K562 (cell line): ENCODE results near the gene PRDX1. TPM values are rescaled to one million over a fixed set of nuclear protein-coding genes. Genes with fewer than 3 reads are reported as not detected.

Source experiments
- CEBPG ChIP-seq, 3 experiments: fragments of 200-800 bp in 1 of 3; sonication (Bioruptor generic) in 1 of 3; sonication (generic) in 1 of 3; formaldehyde crosslinking in 1 of 3; IDR thresholded peaks in 2 of 3; conservative IDR thresholded peaks in 1 of 3; 2 replicates each; pipeline versions ENCODE4 v1.6.1 to v1.8.0; 2016 to 2022; ENCODE audit warnings: missing compliant biosample characterization in 2 of 3, missing genetic modification characterization in 2 of 3, mild to moderate bottlenecking in 1 of 3, missing genetic modification reagents in 1 of 3
- E2F3 ChIP-seq: fragments of 250-450 bp; sonication (Bioruptor Pico); IDR thresholded peaks from 2 replicates; pipeline ENCODE4 v1.4.0; 2020; ENCODE audit warnings: mild to moderate bottlenecking
- FOXA3 ChIP-seq, 2 experiments: fragments of 450-650 bp in 1 of 2; sonication (generic) in 1 of 2; formaldehyde crosslinking; IDR thresholded peaks in 1 of 2; conservative IDR thresholded peaks in 1 of 2; 2 replicates each; pipeline versions ENCODE4 v1.4.0 to v1.8.0; 2020 to 2022; ENCODE audit warnings: mild to moderate bottlenecking in 2 of 2, missing genetic modification reagents in 1 of 2
- JUN ChIP-seq, 2 experiments: sonication (generic) in 1 of 2; formaldehyde crosslinking in 1 of 2; IDR thresholded peaks; 2 replicates each; pipeline versions ENCODE4 v1.6.1 to v1.8.0; 2012 to 2022; ENCODE audit warnings: borderline replicate concordance in 2 of 2, mild to moderate bottlenecking in 2 of 2, improper control_type of control experiment in 1 of 2, low read depth in 1 of 2, low read length in 1 of 2, missing genetic modification reagents in 1 of 2
- MEF2D ChIP-seq: conservative IDR thresholded peaks from 2 replicates; pipeline ENCODE4 v1.6.1; 2016; ENCODE audit warnings: low read depth, missing genetic modification characterization, missing compliant biosample characterization
- MTA3 ChIP-seq: fragments of 450-650 bp; formaldehyde crosslinking; IDR thresholded peaks from 2 replicates; pipeline ENCODE4 v1.6.1; 2017; ENCODE audit warnings: mild to moderate bottlenecking, borderline replicate concordance
- NELFE ChIP-seq: IDR thresholded peaks from 2 replicates; pipeline ENCODE4 v1.6.1; 2011; ENCODE audit warnings: mild to moderate bottlenecking; ENCODE audit not compliant: insufficient read depth, insufficient read length
- NR2C2 ChIP-seq, 2 experiments: fragments of 200-800 bp in 1 of 2; sonication (Bioruptor generic) in 1 of 2; sonication (generic) in 1 of 2; formaldehyde crosslinking in 1 of 2; IDR thresholded peaks; 2 replicates each; pipeline versions ENCODE4 v1.6.1 to v1.8.0; 2016 to 2022; ENCODE audit warnings: mild to moderate bottlenecking in 1 of 2, missing compliant biosample characterization in 1 of 2, missing genetic modification characterization in 1 of 2, missing genetic modification reagents in 1 of 2
- PPARD ChIP-seq: fragments of 250-450 bp; sonication (Bioruptor Pico); IDR thresholded peaks from 2 replicates; pipeline ENCODE4 v1.8.0; 2022; ENCODE audit warnings: inconsistent platforms, mild to moderate bottlenecking, moderate library complexity
- RBFOX2 ChIP-seq: fragments of 200-400 bp; formaldehyde crosslinking; IDR thresholded peaks from 2 replicates; pipeline ENCODE4 v1.6.1; 2017; ENCODE audit warnings: low read depth, mild to moderate bottlenecking, low read length, moderate library complexity
- TRIM28 ChIP-seq: fragments of 450-650 bp; IDR thresholded peaks from 2 replicates; pipeline ENCODE4 v1.6.1; 2017
- ZNF263 ChIP-seq: sonication (generic); formaldehyde crosslinking; IDR thresholded peaks from 2 replicates; pipeline ENCODE4 v1.8.0; 2022; ENCODE audit warnings: mild to moderate bottlenecking, missing genetic modification reagents, borderline replicate concordance
- polyA plus RNA-seq, 8 experiments: library from polyadenylated mRNA; depleted of rRNA in 4 of 8; stranded (reverse) in 5 of 8; unstranded in 3 of 8; fragments of >200 nt; fragmentation: Nextera tagmentation in 2 of 8; fragmentation: Illumina TruSeq in 1 of 8; extraction: Ambion mirVana in 2 of 8; extraction: Trizol in 1 of 8; gene quantifications; 2 replicates each; pipeline versions ENCODE4 v1.2.1 to v1.2.3, GENCODE V29; 2011 to 2014; ENCODE audit warnings: inconsistent platforms in 1 of 8, missing spikeins in 1 of 8
- total RNA-seq, 7 experiments: library from RNA; depleted of rRNA in 6 of 7; stranded (reverse); fragments of >200 nt in 6 of 7; fragmentation: Illumina TruSeq in 2 of 7; extraction: Trizol in 2 of 7; gene quantifications; 2 replicates each; pipeline versions ENCODE4 v1.2.1 to v1.2.3, GENCODE V29; 2011 to 2021; ENCODE audit warnings: low replicate concordance in 1 of 7
- TF ChIP-seq, protein P1 (sequence below), 2 experiments: fragments of 150-350 bp in 1 of 2; IDR thresholded peaks; 2 replicates each; pipeline ENCODE4 v1.6.1; 2012 to 2016; ENCODE audit warnings: low read depth in 2 of 2, low read length in 2 of 2, mild to moderate bottlenecking in 1 of 2, moderate library complexity in 1 of 2
- TF ChIP-seq, protein P2 (sequence below): IDR thresholded peaks from 3 replicates; pipeline ENCODE4 v1.6.1; 2011; ENCODE audit warnings: borderline replicate concordance, mild to moderate bottlenecking, moderate library complexity; ENCODE audit not compliant: insufficient read length; ENCODE audit errors: extremely low read depth
- TF ChIP-seq, protein P3 (sequence below): fragments of 450-650 bp; IDR thresholded peaks from 2 replicates; pipeline ENCODE4 v1.6.1; 2016; ENCODE audit warnings: missing biosample characterization, missing genetic modification characterization

The PRDX1 gene
- total and polyA plus RNA-seq, 9 of the 15 experiments (the other 6 are each of a cell fraction or from before 2014, with no cell fraction given), result 748 to 2,388 (median 1,045) TPM

DNA sequence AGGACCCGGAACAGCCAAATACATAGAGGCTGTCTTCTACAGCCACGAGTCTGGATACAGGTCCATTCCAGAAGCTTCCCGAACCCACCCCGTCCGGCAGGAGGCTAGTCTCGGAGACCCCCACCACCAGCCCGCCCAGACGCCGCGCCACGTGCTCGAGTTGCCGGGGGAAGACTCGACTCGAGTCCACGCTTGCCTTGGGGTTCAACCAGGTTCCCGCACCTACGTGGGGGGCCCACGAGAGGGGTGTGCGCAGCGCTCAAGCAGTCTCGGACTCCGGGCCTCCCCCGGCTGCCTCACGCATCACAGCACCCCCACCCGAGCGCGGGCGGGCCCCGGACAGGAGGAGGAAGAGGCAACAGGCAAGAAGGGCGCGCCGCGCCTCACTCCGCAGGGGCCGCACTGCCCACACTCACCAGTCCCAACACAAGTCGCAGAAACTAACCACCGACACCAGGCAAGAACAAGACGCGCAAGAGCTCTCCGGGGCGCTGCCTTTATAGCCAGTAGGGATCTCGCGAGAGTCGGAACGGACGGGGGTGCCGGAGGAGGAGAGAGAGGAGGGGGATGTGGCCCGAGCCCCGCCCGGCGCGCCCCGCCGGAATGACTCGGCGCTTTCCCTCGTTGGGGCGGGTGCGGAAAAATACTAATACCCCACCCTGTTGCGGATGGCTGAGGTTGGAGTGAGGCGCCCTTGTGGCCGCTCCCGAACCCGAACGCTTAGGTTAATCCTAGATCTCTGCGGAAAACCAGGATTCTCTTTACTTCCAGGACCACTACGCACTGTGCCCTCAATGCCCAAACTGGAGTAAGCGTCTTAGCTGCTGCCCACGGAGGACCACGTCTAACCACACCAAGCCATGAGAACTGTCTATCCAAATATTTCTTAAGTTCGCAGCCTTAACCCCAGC, at the start of gene PRDX1 (continued):
- TF ChIP-seq CEBPG (CRISPR knock-in tag; IDR thresholded peaks at IDR 0.05), result no peak; the same call in 1 of the 2 replicates
- TF ChIP-seq CEBPG (tag; conservative IDR thresholded peaks at IDR 0.05 in 1 of 2, IDR thresholded peaks at IDR 0.05 in 1 of 2), result no peak
- TF ChIP-seq FOXA3 (CRISPR knock-in tag; conservative IDR thresholded peaks at IDR 0.05 in 1 of 2, IDR thresholded peaks at IDR 0.05 in 1 of 2), result no peak
- no peak for TF ChIP-seq PPARD (CRISPR knock-in tag)
- TF ChIP-seq MEF2D (tag), result peak; percentile 30; the same call in 1 of the 2 replicates
- TF ChIP-seq RBFOX2, result peak; percentile 100
- TF ChIP-seq, protein P1, sequence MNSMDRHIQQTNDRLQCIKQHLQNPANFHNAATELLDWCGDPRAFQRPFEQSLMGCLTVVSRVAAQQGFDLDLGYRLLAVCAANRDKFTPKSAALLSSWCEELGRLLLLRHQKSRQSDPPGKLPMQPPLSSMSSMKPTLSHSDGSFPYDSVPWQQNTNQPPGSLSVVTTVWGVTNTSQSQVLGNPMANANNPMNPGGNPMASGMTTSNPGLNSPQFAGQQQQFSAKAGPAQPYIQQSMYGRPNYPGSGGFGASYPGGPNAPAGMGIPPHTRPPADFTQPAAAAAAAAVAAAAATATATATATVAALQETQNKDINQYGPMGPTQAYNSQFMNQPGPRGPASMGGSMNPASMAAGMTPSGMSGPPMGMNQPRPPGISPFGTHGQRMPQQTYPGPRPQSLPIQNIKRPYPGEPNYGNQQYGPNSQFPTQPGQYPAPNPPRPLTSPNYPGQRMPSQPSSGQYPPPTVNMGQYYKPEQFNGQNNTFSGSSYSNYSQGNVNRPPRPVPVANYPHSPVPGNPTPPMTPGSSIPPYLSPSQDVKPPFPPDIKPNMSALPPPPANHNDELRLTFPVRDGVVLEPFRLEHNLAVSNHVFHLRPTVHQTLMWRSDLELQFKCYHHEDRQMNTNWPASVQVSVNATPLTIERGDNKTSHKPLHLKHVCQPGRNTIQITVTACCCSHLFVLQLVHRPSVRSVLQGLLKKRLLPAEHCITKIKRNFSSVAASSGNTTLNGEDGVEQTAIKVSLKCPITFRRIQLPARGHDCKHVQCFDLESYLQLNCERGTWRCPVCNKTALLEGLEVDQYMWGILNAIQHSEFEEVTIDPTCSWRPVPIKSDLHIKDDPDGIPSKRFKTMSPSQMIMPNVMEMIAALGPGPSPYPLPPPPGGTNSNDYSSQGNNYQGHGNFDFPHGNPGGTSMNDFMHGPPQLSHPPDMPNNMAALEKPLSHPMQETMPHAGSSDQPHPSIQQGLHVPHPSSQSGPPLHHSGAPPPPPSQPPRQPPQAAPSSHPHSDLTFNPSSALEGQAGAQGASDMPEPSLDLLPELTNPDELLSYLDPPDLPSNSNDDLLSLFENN (IDR thresholded peaks at IDR 0.05; ENCODE audit: low read depth in 2 of 2, low read length in 2 of 2), result peak in 1 of 2 experiments; percentile 96; a peak in 2 of 4 replicates
- peak; percentile 84 for TF ChIP-seq ZNF263 (CRISPR knock-in tag)
- peak; percentile 8; the same call in 1 of the 2 replicates for TF ChIP-seq JUN (IDR thresholded peaks at IDR 0.05; ENCODE audit: borderline replicate concordance, low read depth, low read length)
- TF ChIP-seq JUN (CRISPR knock-in tag; IDR thresholded peaks at IDR 0.05; ENCODE audit: borderline replicate concordance), result peak; percentile 11; the same call in 1 of the 2 replicates
- TF ChIP-seq, protein P2, sequence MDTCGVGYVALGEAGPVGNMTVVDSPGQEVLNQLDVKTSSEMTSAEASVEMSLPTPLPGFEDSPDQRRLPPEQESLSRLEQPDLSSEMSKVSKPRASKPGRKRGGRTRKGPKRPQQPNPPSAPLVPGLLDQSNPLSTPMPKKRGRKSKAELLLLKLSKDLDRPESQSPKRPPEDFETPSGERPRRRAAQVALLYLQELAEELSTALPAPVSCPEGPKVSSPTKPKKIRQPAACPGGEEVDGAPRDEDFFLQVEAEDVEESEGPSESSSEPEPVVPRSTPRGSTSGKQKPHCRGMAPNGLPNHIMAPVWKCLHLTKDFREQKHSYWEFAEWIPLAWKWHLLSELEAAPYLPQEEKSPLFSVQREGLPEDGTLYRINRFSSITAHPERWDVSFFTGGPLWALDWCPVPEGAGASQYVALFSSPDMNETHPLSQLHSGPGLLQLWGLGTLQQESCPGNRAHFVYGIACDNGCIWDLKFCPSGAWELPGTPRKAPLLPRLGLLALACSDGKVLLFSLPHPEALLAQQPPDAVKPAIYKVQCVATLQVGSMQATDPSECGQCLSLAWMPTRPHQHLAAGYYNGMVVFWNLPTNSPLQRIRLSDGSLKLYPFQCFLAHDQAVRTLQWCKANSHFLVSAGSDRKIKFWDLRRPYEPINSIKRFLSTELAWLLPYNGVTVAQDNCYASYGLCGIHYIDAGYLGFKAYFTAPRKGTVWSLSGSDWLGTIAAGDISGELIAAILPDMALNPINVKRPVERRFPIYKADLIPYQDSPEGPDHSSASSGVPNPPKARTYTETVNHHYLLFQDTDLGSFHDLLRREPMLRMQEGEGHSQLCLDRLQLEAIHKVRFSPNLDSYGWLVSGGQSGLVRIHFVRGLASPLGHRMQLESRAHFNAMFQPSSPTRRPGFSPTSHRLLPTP, result no peak
- TF ChIP-seq, protein P3, sequence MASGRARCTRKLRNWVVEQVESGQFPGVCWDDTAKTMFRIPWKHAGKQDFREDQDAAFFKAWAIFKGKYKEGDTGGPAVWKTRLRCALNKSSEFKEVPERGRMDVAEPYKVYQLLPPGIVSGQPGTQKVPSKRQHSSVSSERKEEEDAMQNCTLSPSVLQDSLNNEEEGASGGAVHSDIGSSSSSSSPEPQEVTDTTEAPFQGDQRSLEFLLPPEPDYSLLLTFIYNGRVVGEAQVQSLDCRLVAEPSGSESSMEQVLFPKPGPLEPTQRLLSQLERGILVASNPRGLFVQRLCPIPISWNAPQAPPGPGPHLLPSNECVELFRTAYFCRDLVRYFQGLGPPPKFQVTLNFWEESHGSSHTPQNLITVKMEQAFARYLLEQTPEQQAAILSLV, result no peak
- no peak for TF ChIP-seq E2F3 (CRISPR knock-in tag)
- peak; percentile 98 for TF ChIP-seq NELFE
- TF ChIP-seq TRIM28, result peak; percentile 54; the same call in 1 of the 2 replicates
- peak; percentile 88 for TF ChIP-seq NR2C2 (CRISPR knock-in tag; IDR thresholded peaks at IDR 0.05)
- TF ChIP-seq NR2C2 (tag; IDR thresholded peaks at IDR 0.05), result peak; percentile 36
- peak; percentile 100 for TF ChIP-seq MTA3
